GM19438 (cell line): ENCODE results near the gene GTF3C1.

Experiments
- ATAC-seq: cut with Tn5 transposase; IDR thresholded peaks from one replicate; pipeline ENCODE4 v1.9.1; 2021; ENCODE audit warnings: low read depth; ENCODE audit not compliant: unreplicated experiment

Gene GTF3C1

DNA sequence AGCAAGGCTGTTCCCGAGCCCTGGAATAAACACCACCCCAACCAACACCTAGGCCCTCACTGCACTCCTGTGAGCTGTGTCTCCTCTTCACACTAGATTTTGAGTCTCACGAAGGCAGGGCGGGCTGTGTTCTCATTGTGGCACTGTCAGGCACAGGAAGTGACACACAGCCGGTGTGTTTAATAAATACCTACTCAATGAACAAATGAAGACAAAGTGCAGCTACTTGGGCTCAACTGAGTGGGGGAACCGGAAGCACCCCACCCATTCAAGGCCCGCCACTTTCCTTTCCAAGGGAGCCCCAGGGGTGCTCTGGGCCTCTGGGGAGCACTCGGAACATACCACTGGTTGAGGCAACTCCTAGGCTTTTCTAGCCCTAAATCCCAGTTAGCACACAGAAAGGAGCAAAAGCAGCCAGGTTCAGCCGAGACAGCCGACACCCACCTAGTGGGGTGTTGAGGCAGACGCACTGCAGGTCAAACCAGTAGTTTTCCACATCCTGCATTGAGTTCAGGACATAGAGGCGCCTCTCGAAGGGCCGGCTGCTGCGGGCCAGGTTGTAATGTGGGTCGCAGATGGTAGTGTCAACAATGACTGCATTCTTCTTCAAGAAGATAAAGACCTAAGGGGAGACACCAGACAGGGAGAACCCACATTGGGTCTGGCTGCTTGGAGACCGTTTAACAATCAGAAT, 57.7 kb downstream of the GTF3C1 start:
- ATAC-seq = no peak

DNA sequence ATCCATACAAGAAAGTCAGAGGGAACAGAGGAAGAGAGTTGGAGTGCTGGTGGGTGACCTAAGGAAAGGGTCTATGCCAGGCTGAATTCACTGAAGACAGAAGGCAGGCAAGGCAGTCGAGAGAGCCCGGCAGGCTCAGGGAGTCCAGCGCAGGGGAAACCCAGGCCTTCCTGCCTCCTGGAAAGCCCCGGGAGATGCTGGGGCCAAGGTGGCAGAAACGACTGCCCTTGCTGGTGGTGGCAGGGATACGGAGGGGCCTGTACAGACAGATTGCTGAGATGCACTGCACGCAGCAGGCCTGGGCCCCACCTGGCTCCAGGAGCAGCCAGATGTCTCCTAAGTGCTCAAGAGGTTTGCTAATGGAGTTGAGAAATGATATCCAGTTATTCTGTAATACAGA, 59.8 kb downstream of the GTF3C1 start:
- no peak for ATAC-seq

DNA sequence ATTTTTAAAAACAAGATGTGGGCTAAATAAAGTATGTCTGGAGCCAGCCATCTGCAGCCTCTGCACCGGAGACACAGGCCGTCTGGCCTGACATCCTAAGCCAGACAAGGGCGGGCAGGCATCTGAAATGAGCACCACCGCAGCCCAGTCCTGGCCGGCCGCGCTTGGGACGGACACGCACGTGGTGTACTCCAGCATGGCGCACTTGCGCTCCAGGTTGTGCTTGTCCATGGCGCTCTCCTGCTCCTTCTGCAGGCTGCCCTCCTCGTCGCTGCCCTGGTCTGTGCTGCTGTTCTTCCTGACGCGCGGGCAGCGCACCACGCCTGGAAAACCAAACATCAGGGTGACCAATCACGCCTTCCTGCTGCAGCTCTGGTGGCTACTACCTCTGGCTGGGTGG, 60.3 kb downstream of the GTF3C1 start:
- ATAC-seq = no peak

DNA sequence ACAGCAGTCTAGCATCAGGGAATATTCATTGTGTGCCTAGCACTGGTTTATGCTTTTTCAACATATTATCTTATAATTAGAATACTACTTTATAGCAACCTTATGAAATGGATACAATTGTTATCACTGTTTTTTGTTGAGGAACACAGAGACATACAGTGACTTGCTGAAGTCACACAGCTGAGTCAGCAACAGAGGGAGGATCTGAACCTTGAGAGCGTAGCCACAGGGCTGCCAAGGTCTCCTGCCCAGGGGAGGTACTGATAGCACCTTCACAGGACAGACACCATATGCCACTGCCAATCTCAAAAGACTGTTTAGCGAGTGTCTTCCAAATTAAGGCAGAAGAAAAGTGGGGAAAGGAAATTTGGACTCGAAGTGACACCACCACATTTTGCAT, 63.0 kb downstream of the GTF3C1 start:
- ATAC-seq = no peak

DNA sequence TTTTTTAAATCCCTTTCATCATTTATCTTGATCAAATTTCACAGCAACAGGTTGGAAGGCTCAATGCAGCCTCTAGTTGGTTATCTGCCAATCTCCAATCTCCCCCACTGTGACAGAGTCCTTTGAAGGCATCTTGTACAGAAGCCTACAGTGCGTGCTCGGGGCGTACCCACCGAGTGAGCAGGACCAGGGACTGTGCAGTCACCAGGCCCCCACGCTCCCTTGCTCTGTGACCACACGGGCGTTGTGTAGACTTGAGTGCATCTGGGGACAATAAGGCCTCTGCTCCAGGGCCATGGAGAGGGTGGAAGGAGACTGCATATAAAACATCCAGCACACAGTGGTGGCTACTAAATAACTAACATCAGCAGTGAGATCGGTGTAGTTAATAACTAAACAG, 63.4 kb downstream of the GTF3C1 start:
- no peak for ATAC-seq

DNA sequence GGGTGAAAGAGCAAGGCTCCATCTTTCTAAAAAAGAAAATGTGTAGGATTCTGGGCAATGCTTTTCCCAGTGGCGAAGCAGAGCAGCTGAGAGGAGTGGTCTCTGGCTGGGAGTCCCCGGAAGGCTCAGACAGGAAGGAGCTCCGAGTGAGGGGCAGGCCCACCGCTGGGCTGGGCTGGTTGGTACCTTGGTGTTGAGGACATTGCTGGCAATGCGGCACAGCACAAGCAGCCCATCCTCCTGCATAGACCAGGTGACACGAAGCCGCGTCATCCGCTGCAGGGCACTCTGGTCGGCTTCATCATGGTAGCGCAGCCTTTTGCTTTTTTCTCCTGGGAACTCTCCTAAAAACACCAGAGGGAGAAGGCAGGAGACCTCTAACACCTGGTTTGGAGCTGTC, 63.9 kb downstream of the GTF3C1 start:
- ATAC-seq = no peak

DNA sequence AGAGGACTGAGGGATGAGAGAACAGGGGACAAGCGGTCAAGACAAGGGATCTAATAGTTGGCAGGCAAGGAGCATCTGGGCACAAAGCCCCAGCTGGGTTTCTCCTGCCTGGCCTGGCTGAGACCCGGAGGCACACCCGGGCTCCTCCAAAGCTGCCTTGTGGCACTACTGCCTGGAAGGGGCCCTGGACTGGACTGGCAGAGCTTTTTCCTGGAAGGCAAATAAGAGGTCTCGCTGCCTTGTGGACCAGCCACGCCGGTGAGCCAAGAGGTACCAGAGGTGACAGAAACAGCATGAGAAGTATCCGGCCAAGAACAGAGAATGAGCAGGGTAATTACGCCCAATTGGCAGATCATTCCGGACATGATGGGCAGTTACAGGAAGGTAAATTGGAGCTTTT, 64.6 kb downstream of the GTF3C1 start:
- no peak for ATAC-seq

DNA sequence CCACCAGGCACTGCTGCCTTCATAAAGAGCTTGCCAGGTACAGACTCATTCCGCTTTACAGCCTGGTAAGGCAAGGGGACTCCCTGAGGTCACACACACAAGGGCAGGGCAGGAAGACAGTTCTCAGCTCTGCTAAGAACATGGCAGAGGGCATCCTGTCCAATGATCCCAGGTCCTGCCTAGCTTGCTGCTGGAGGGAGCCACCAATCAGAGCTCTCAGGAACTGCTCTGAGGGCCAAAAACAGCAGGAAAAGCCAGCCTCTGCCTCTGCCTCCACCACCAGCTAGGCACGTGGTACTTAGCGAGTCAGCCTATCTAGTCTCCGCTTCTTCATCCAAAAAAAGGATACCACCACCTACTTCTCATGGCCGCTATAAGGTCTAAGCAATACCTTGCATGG, 66.1 kb downstream of the GTF3C1 start:
- ATAC-seq = no peak

DNA sequence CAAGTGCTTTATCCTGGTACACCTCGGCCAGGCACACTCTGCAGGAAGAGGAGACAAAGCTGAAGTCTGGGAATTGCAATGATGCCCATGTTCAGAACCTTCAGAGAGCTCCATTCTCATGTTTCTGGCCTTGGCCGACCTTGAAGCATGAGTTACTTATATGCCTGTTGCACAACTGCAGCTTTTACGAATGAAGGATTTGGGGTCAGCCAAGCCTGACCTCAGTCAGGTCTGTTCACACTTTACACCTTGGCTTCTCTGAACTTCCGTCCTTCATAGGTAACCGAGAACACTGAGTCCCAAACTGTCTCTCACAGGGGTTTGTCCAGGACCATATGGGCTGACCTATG, 66.7 kb downstream of the GTF3C1 start:
- ATAC-seq = no peak

DNA sequence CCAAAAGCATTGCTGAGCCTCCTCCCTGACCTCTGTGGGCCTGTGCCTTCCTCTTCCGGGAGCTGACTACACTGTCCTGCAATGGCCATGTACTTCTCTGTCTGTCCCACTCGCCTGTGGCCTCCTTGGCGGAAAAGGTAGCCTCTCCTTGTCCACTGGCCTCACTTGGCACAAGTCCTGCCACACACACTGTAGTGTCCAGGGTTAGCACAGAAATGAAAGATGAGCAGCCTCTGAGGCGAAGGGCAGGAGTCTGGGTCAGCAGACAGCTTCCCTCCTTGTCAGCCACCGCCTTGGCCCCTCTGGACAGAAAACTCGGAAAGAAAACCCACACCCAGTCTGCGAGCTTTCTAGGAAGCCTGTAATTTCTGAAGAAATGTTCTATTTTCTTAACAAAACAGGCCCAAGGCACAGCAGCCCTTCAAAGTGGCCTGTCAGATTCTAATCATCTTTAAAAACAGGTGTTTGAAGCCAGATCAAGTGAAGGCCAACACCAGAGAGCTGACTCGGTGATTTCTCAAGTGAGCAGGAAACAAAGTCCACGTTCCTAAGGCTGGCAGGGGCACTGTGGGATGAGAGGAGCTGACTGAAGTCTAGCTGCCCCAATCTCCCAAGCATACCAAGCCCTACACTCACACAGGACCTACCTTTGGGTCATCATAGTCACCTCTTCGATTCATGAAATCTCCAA, 67.2 kb downstream of the GTF3C1 start:
- ATAC-seq = no peak

DNA sequence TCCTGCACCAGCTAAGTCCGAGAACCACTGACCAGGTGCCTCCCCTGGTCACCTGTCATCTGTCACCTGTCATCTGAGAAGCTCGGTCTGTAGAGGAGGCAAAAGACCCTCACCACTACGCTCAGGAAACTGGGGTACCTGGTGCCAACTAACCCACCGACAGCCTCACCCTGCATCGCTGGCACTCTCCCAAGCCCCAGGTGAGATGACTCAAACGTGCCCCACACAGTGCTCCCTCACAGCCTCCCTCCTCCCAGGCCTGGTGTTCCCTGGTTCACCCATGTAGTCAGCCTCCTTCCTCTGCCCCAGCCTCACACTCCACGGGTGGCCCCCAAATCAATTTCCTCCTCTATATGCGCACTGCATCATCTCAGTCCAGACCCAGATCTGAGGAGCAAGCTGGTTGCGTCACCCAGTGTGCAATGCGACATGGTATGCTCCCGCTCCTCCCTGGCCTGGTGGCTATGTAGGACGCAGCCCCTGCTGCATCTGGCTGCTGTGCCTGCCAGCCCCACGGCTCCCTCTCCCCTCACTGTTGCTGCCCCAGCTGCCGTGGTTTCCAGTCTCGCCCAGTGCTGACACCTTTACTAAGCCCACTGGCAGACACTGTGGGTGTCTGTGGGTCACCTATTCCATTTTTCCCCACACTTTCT, 68.3 kb downstream of the GTF3C1 start:
- no peak for ATAC-seq

DNA sequence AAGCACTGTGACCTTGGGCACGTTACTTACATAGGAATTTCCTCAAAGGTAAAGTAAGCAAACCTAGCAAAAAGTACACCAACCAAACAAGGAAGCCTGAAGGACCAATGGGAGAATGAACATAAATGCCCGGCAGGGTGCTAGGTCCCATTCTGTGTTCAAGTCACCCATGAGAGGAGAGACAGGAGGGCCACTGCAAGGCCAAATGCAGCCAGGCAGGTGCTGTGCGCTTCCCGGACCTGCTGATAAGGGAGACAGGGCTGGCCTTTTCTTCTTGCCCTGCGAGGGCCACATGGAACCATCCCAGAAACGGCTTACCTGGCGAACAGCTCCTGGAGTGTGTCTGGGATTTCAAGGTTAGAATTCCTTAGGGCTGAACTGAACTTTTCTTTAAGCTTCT, 69.0 kb downstream of the GTF3C1 start:
- no peak for ATAC-seq

DNA sequence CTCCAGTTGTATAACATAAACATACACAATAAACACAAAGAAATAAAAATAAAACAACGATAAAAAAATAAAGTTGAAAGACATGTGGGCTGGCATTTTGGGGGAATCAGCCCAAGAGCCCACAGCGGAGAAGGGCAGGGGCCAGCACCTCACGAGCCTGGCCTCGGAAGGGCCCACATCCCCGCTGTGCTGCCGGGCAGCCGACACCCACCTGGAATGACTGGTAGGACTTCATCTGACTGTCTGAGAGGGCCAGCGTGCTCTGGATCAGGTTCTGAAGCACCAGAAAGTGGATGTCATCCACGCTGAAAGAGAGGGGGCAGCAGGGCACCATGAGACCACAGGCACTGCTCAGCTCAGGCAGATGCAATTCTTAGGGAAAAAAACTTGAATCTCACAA, 73.5 kb downstream of the GTF3C1 start:
- no peak for ATAC-seq

DNA sequence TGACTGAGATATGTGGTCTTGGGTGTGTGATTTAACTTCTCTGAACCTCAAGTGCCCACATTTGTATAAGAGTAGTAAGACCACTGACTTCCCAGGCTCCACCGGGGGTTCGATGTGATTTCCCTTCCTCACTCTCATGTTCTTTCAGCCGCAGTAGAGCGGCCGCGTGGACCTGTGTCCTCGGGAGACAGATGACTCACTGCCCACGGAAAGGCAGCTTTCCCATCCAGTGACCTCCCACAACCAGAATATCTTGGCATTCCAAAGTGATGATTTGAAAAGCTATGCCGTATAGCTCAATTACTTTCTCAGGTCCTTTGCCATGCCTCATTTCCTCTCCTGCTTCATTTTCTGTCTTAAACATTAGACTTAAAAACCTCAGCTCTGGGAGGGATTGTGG, 74.2 kb downstream of the GTF3C1 start:
- ATAC-seq = no peak

DNA sequence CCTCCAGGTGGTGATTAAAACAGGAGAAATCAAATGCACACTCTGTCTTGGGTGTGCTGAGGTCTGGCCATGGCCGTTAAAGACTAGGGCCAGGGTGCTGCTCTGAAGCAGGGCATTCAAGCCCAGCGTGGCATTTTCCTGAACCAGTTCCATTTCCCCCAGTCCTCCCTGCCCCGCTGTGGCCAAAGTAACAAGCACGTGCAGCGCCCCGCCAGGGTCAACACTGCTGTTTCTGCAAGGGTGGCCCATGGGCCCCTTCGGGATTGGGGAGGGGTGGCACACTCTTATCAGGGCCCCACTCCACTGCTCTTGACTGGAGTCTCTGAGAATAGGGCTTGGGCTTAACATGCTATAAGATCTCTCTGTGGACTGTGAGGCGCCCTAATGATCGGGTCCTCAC, 74.8 kb downstream of the GTF3C1 start:
- ATAC-seq = no peak

DNA sequence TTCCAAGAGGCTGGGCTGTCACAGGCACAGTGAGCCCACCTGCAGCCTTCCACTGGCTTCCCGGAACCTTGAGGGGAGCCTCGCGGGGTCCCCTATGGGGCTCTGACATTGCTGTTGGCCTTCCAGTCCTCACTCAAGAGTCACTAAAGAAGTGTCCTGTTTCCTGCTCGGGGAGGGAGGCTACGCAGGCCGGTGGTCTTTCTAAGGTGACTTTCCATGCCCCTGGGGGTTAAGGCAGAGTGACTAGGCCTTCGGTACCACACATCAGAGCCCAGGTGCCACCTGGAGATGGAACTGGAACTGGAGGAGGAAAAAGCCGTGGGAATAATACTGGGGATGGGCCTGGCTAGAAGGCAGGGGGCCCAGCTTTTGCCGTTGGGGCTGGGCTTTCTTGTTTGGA, 75.7 kb downstream of the GTF3C1 start:
- no peak for ATAC-seq

DNA sequence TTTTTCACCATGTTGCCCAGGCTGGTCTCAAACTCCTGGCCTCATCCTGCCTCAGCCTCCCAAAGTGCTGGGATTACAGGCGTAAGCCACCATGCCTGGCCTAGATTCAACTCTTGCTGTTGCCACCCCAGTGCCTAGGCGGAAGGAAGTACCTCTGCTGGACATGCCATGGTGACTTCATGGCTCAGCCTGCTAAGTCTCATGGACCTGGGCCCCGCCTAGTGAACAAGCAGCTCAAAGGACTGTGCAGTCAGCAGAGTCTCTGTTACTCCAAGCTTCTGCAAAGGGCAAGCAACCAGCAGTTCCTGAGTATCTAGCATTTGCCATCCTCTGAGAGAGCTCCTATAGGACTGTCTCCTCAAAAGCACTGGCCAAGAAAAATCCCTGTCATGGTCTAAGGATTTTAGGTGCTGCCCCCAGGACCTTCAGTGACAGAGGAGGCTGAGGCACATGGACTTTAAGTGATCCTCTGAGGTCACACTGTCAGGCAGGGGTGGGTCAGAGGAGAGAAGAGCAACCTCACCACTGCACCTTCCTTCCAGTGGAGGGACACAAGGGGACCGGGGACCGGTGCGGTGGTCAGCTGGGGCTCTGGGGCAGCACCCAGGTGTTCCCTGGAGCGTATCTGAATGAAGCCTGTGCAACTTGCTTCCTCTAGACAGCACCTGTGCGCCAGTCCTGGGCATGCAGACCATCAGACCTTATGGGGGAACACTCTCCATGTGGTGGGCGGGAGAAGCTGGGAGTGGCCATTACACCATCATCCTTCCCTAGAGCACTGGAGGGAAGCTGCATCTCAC, 76.4 kb downstream of the GTF3C1 start:
- ATAC-seq = no peak

DNA sequence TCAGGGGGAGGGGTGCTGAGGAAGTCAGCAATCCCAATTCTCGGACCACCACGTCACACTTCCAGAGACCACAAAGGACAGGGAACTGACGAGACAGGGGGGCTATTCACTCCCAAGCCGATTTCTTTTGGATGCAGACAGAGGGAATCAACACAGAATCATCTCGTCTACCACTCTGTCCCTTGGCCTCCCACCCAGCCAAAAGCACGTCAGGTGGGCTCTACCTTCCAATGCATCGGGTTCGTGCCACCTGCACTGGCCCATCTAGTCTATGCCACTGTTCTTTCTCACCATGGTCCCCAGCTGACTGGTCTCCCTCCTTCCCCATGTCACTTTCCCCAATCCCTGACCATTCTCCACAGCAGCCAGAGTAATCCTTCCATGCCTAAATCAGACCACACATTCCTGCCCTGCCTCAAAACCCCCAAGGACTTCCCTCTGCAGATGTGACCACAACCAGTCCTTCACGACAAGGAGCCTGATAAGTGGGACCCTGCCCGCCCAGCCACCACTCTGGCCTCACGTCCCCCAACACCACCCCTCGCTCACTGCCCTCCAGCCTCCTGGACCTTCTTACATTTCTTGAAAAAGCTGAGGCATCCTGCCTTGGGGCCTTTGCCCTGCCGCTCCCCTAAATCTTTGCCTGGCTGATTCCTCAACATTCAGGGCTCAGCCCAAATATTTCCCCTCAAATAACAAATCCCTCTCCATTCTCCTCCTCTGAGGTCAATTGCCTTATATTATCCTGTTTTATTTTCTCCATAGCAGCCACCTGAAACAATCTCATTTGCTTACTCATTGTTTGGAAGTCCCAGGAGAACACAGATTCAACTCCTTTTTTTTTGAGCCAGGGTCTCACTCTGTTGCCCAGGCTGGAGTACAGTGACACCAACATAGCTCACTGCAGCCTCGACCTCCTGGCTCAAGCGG, 77.4 kb downstream of the GTF3C1 start:
- no peak for ATAC-seq

DNA sequence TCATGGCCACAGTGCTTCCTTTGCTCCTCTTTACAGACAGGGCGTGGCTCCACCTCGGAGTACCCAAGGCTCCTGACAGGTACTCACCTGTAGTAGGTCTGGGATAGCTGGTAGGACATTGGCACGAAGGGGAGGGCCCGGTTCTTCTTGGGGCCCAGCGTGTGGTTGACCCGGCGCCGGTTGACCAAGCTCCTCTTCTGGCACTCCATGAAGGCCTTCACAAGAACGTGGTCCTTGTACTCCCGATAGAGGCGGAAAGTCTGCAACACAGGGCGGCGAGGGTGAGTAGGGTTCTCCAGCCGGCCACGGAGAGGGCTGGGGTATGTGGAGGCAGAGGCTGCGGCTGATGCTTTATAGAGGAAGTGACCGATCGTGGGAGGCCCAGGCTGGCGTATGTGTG, 78.1 kb downstream of the GTF3C1 start:
- no peak for ATAC-seq
